Activated naive CD8-positive, alpha-beta T cell treated with anti-CD3 and anti-CD28 coated beads, Interleukin-2, amount 10 ng/mL, durations not matched to agents 7 days and 5 days (primary cell): ENCODE data around the gene P2RX4. TPM values are rescaled to one million over a fixed set of nuclear protein-coding genes. Genes with fewer than 3 reads are reported as not detected.
"Not testable (repeated sequence)": the region's sequence is repeated elsewhere in the genome, so short reads cannot be mapped to it uniquely, and the experiment has no call there.

Experiments used
- ATAC-seq: fragments of 150-1000 bp; cut with Tn5 transposase; one replicate; pipeline ENCODE4 v1.10.0; 2021; ENCODE audit warnings: low read depth, moderate library complexity
- POLR2A ChIA-PET: fragments of 350-600 bp; sonication (Branson Sonifier 250); formaldehyde crosslinking; loops from one replicate; lab custom pipeline; 2021; ENCODE audit warnings: antibody characterized with exemption; lab: Charles Lee
- DNase-seq: peaks from one replicate; pipeline ENCODE4 v3.0.0; 2021
- H3K27ac Mint-ChIP-seq: one replicate; pipeline ENCODE4 v1.8.0; 2022; ENCODE audit warnings: mild to moderate bottlenecking, mixed read lengths
- H3K27me3 Mint-ChIP-seq: one replicate; pipeline ENCODE4 v1.8.0; 2022; ENCODE audit warnings: mild to moderate bottlenecking, moderate library complexity, mixed read lengths
- H3K36me3 Mint-ChIP-seq: one replicate; pipeline ENCODE4 v1.8.0; 2021; ENCODE audit warnings: mild to moderate bottlenecking, mixed read lengths
- H3K4me1 Mint-ChIP-seq: one replicate; pipeline ENCODE4 v1.8.0; 2021; ENCODE audit warnings: mixed read lengths
- H3K4me3 Mint-ChIP-seq: one replicate; pipeline ENCODE4 v1.8.0; 2022; ENCODE audit warnings: mild to moderate bottlenecking, moderate library complexity, mixed read lengths
- H3K9me3 Mint-ChIP-seq: one replicate; pipeline ENCODE4 v1.8.0; 2021; ENCODE audit warnings: mixed read lengths
- total RNA-seq, 2 experiments: library from RNA; stranded (reverse); gene quantifications; one replicate each; pipeline ENCODE4 v1.2.3, GENCODE V29; 2021

P2RX4 gene
- total RNA-seq, 2 experiments from 2014 or later: 50.7 to 52.9 TPM

GRCh38 chr12:121245031-121245430 lies 35.1 kb downstream of the P2RX4 start:
- Mint-ChIP-seq H3K9me3 (no peaks in the 10 kb centered on the region), H3K36me3 (peaks cover 20% of the 10 kb centered on the region), H3K27me3 (no peaks in the 10 kb centered on the region), H3K27ac (no peak overlapping the region), H3K4me3 (no peak overlapping the region), H3K4me1 (peaks cover 13% of the 10 kb centered on the region)
- POLR2A ChIA-PET: no interaction called here
- no peak for ATAC-seq
- no peak for DNase-seq

- Mint-ChIP-seq H3K9me3 (no peaks in the 10 kb centered on the region), H3K27me3 (no peaks in the 10 kb centered on the region), H3K36me3 (peaks cover 13% of the 10 kb centered on the region), H3K4me1 (peaks cover 5% of the 10 kb centered on the region), H3K4me3 (no peak overlapping the region), H3K27ac (no peak overlapping the region)
- ATAC-seq: no peak
- POLR2A ChIA-PET: no interaction called here
- DNase-seq: no peak
Measured at GRCh38 chr12:121245951-121246350, 36.0 kb downstream of the P2RX4 start.

DNA sequence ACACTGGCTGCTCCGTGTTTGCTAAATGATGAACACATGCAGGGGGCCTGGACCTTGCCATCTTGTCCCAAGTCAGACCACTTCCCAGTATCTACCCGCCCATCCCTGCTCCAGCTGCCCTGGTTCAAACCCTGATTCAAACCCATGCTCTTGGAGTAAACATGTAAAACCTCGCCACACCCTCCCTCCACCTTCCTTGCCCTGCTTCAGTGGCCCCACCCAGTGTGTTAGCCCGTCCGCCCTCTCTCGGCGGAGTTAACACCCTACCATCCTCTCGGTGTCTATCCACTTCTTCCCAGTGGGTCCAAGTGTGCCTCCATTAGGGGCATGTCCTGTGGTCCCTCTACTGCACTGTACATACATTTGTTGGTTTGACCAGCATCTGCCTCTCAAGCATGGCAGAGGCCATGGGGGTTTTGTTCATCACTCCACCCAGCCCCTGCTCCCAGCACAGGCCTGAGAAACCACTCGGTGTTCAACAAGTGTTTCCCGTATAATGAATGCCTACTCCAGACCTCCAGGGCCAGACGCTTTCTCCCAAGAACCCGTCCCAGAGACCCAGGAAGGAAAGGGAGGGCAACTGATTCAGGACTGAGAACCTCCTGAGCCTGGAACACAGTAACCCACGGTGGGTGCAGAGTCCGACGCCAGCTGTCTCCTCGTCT lies 37.1 kb downstream of the P2RX4 start:
- POLR2A ChIA-PET: no interaction called here

GRCh38 chr12:121248622-121249021 lies 38.7 kb downstream of the P2RX4 start:
- Mint-ChIP-seq H3K27me3 (no peaks in the 10 kb centered on the region), H3K36me3 (peaks cover 22% of the 10 kb centered on the region), H3K4me3 (no peak overlapping the region), H3K27ac (no peak overlapping the region), H3K9me3 (no peaks in the 10 kb centered on the region), H3K4me1 (no peaks in the 10 kb centered on the region)
- POLR2A ChIA-PET: interaction anchor here (0.6 kb wide), 1 partner anchor 919 kb away, joined by 3 read pairs; no protein-coding TSS in a partner anchor
- ATAC-seq: no peak
- DNase-seq: no peak

More for the DNA sequence above, 37.1 kb downstream of the P2RX4 start:
- ATAC-seq: no peak
- no peak overlapping the region for H3K4me3 Mint-ChIP-seq
- no peaks in the 10 kb centered on the region for H3K4me1 Mint-ChIP-seq
- no peaks in the 10 kb centered on the region for H3K27me3 Mint-ChIP-seq
- H3K36me3 Mint-ChIP-seq: peaks cover 16% of the 10 kb centered on the region
- no peak for DNase-seq
- H3K9me3 Mint-ChIP-seq: no peaks in the 10 kb centered on the region
- peak overlapping the region; percentile 60 for H3K27ac Mint-ChIP-seq

- H3K4me1 Mint-ChIP-seq: no peaks in the 10 kb centered on the region
- no peak overlapping the region for H3K4me3 Mint-ChIP-seq
- H3K36me3 Mint-ChIP-seq: peaks cover 34% of the 10 kb centered on the region
- POLR2A ChIA-PET: interaction anchor here (0.6 kb wide), 1 partner anchor 62 kb away, joined by 5 read pairs; no protein-coding TSS in a partner anchor
- no peaks in the 10 kb centered on the region for H3K27me3 Mint-ChIP-seq
- no peaks in the 10 kb centered on the region for H3K9me3 Mint-ChIP-seq
- no peak for DNase-seq
- ATAC-seq: no peak
- no peak overlapping the region for H3K27ac Mint-ChIP-seq
Measured at GRCh38 chr12:121250359-121250758, 40.4 kb downstream of the P2RX4 start.

DNA sequence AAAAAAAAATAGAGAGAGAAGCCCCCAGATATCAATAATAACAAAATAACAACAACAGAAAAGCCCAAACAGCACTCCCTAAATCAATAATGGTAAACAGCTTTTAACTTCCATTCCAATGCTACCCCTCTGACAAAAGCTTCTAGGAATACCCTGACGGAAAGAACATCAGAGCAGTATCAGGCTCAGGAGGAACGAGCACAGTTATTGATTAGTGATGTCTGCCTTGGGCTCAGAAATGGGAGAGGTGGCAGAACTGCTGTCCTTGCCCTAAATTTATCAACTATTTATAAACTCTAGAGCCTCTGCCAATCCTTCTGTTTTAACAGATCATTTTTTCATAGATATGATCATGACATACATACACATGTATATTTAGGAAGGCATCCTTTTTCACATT lies 41.9 kb downstream of the P2RX4 start:
- POLR2A ChIA-PET: no interaction called here
- Mint-ChIP-seq H3K36me3 (peaks cover 43% of the 10 kb centered on the region), H3K4me1 (peaks cover 1% of the 10 kb centered on the region), H3K9me3 (no peaks in the 10 kb centered on the region), H3K27ac (no peak overlapping the region), H3K27me3 (no peaks in the 10 kb centered on the region), H3K4me3 (no peak overlapping the region)
- DNase-seq: no peak
- no peak for ATAC-seq

DNA sequence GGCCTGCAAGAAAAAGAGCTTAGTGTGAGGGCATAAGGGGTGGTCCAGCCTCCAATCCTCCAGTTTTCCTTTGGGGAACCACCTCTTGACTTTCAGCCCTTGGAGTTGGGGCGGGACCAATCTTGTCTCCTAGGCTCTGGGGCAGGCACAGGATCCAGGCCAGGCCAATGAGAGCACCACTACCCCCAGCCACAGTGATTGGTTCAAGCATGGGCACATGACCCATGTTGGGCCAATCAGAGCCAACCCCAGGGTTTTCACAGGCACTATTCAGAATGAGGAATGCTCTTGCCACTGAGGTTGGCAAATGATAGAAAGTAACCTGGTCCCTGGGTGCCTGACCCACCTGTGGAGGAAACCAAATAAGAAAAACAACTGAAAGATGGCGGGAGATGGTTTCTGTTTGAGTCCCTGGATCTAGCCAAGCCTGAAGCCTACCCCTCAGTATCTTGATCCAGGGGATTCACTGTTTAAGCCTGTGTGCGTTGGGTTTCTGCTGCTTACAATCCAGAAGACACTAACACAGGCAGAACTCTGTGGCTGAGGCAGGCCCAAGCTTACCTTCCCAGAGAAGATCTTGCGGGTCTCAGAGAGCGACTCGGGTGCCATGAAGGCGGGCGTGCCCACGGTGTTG lies 42.9 kb downstream of the P2RX4 start:
- Mint-ChIP-seq H3K27me3 (no peaks in the 10 kb centered on the region), H3K27ac (no peak overlapping the region), H3K36me3 (peaks cover 42% of the 10 kb centered on the region), H3K9me3 (no peaks in the 10 kb centered on the region), H3K4me1 (peaks cover 1% of the 10 kb centered on the region), H3K4me3 (no peak overlapping the region)
- POLR2A ChIA-PET: no interaction called here
- no peak for ATAC-seq
- DNase-seq: no peak

- DNase-seq (no peak), ATAC-seq (no peak)
- Mint-ChIP-seq H3K9me3 (no peaks in the 10 kb centered on the region), H3K4me3 (no peak overlapping the region), H3K27ac (no peak overlapping the region), H3K27me3 (no peaks in the 10 kb centered on the region), H3K36me3 (peaks cover 48% of the 10 kb centered on the region), H3K4me1 (peaks cover 1% of the 10 kb centered on the region)
- POLR2A ChIA-PET: no interaction called here
Measured at GRCh38 chr12:121253638-121254335, 43.9 kb downstream of the P2RX4 start.

DNA sequence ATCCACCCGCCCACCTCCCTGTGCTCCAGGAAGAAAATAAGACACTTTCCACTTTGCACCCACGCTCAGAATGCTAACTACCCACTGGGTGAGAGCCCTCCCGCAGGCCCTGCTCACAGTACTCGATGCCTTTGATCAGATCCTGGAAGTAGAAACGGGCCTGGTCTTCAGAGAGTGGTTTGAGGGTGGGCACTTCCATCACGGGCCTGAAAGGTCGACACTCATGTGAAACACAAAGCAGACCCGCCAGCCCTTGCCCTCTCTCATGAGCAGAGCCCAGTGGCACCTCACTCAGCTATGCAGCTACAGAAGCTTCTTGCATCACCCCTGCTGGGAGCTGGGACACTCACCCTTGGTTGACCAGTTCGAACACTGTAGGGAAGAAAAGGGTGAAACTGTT lies 45.5 kb downstream of the P2RX4 start:
- Mint-ChIP-seq H3K27ac (no peak overlapping the region), H3K4me3 (no peak overlapping the region), H3K4me1 (peaks cover 1% of the 10 kb centered on the region), H3K36me3 (peaks cover 53% of the 10 kb centered on the region), H3K9me3 (no peaks in the 10 kb centered on the region), H3K27me3 (no peaks in the 10 kb centered on the region)
- peak; percentile 57 for ATAC-seq
- POLR2A ChIA-PET: interaction anchor here (0.7 kb wide), 1 partner anchor 16 kb away, joined by 3 read pairs; no protein-coding TSS in a partner anchor
- DNase-seq: no peak

DNA sequence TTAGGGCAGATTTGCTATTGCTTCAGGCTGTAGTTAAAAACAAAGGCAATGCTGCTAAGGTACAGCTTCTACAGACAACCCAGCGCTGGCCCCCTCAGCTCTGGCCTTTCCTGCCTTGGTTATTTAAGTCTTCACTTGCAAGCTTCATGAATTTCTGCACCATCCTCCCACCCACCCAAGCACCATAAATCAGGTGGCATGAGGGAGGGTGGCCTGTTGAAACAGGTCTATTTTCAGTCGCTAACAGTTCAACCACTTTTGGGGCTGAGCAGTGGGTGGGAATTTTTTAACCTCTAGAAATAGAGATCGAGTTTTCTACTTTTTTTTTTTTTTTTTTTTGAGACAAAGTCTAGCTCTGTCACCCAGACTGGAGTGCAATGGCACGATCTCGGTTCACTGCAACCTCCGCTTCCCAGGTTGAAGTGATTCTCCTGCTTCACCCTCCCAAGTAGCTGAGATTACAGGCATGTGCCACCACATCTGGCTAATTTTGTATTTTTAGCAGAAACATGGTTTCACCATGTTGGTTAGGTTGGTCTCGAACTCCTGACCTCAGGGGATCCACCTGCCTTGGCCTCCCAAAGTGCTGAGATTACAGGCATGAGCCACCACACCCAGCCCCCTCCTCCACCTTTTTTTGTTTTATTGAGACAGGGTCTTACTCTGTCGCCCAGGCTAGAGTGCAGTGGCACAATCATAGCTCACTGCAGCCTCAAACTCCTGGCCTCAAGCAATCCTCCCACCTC lies 47.9 kb downstream of the P2RX4 start:
- not testable (repeated sequence) for ATAC-seq, H3K27me3 Mint-ChIP-seq, H3K4me3 Mint-ChIP-seq, H3K4me1 Mint-ChIP-seq, DNase-seq, H3K9me3 Mint-ChIP-seq, H3K27ac Mint-ChIP-seq
- peaks cover 51% of the 10 kb centered on the region for H3K36me3 Mint-ChIP-seq
- POLR2A ChIA-PET: interaction anchor here (0.6 kb wide), 1 partner anchor 24 kb away, joined by 3 read pairs; no protein-coding TSS in a partner anchor

DNA sequence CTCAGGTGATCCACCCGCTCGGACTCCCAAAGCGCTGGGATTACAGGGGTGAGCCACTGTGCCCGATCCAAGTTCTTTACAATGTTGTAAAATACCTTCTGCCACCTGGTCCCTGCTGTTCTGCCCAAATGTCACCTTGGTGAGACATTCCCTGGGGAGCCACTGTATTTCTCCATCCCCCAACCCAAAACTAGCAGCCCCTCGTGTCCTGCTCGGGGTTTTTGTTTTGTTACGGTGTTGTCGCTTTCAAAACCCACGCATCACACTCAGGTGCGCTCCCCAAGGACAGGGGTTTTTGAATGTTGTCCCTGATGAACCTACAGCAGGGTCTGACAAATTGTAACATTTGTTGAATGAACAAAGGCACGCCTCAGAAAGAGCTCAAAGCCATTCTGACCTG lies 49.1 kb downstream of the P2RX4 start:
- POLR2A ChIA-PET: no interaction called here
- Mint-ChIP-seq H3K4me1 (peaks cover 7% of the 10 kb centered on the region), H3K36me3 (peaks cover 40% of the 10 kb centered on the region), H3K27me3 (no peaks in the 10 kb centered on the region), H3K4me3 (no peak overlapping the region), H3K9me3 (no peaks in the 10 kb centered on the region), H3K27ac (no peak overlapping the region)
- DNase-seq (no peak), ATAC-seq (no peak)

DNA sequence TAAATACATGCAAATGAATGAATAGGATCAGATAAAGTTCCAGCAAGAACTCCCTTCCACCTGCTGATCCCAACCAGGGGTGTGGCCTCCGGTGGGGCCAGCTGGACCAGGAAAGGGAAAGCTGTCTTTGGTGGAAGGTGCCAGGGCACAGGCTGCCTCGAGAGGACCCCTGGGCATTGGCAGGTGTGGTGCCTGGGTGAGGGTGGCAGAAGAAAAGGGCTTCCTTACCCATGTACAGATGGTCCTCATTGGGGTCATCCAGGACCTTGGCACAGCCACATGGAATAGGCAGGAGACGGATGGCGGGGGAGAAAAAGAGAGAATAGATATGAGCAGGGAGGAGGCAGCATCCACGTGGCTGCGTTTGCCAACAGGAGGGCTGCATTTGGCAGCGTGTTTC lies 50.2 kb downstream of the P2RX4 start:
- Mint-ChIP-seq H3K4me1 (peaks cover 7% of the 10 kb centered on the region), H3K27ac (no peak overlapping the region), H3K36me3 (peaks cover 31% of the 10 kb centered on the region), H3K27me3 (no peaks in the 10 kb centered on the region), H3K4me3 (no peak overlapping the region), H3K9me3 (no peaks in the 10 kb centered on the region)
- POLR2A ChIA-PET: no interaction called here
- ATAC-seq (no peak), DNase-seq (no peak)

- DNase-seq: no peak
- H3K4me1 Mint-ChIP-seq: peaks cover 6% of the 10 kb centered on the region
- no peak for ATAC-seq
- POLR2A ChIA-PET: no interaction called here
- no peak overlapping the region for H3K27ac Mint-ChIP-seq
- H3K4me3 Mint-ChIP-seq: no peak overlapping the region
- peaks cover 24% of the 10 kb centered on the region for H3K36me3 Mint-ChIP-seq
- no peaks in the 10 kb centered on the region for H3K27me3 Mint-ChIP-seq
- no peaks in the 10 kb centered on the region for H3K9me3 Mint-ChIP-seq
Measured at GRCh38 chr12:121261398-121261797, 51.5 kb downstream of the P2RX4 start.
